WI38 (cell line): ENCODE data around the gene TET1.
"Not testable (repeated sequence)": the region's sequence is repeated elsewhere in the genome, so short reads cannot be mapped to it uniquely, and the experiment has no call there.

ENCODE experiments used
- H3K4me3 ChIP-seq: 2 replicates; pipeline ENCODE4 v1.5.1; 2011; ENCODE audit warnings: low read depth, mild to moderate bottlenecking, control low read depth, low read length
- TF ChIP-seq, protein P1 (sequence below): IDR thresholded peaks from 2 replicates; pipeline ENCODE4 v1.5.1; 2012; ENCODE audit warnings: low read depth, mild to moderate bottlenecking, control low read depth, low read length

The TET1 gene

DNA sequence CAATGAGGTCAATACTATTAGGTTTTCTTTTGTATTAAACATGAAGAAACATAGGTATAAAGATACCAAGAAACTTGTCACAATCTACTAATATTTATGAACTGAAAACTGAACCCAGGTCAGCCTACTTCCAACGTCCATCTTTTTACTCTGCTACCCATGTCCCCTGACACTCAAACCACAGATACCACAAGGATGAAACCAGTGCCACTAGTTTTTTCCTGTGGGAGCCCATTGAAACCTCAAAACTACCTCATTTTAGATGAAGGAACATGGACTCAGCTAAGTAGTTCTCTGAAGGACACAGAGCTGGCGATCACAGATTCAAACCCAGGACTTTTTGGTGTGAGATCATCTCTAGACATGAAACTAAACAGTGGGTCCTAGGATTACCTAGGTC, 6.8 kb downstream of the TET1 start:
- H3K4me3 ChIP-seq, result no peak overlapping the region
- TF ChIP-seq, protein P1, sequence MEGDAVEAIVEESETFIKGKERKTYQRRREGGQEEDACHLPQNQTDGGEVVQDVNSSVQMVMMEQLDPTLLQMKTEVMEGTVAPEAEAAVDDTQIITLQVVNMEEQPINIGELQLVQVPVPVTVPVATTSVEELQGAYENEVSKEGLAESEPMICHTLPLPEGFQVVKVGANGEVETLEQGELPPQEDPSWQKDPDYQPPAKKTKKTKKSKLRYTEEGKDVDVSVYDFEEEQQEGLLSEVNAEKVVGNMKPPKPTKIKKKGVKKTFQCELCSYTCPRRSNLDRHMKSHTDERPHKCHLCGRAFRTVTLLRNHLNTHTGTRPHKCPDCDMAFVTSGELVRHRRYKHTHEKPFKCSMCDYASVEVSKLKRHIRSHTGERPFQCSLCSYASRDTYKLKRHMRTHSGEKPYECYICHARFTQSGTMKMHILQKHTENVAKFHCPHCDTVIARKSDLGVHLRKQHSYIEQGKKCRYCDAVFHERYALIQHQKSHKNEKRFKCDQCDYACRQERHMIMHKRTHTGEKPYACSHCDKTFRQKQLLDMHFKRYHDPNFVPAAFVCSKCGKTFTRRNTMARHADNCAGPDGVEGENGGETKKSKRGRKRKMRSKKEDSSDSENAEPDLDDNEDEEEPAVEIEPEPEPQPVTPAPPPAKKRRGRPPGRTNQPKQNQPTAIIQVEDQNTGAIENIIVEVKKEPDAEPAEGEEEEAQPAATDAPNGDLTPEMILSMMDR, result no peak

DNA sequence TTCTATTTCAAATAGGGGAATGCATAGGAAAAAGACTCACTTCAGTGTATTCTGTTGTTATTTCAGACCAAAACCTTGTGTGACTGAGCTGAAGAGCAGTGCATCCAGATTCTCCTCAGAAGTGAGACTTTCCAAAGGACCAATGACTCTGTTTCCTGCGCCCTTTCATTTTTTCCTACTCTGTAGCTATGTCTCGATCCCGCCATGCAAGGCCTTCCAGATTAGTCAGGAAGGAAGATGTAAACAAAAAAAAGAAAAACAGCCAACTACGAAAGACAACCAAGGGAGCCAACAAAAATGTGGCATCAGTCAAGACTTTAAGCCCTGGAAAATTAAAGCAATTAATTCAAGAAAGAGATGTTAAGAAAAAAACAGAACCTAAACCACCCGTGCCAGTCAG, 12.0 kb downstream of the TET1 start:
- TF ChIP-seq, protein P1, result no peak
- no peak overlapping the region for H3K4me3 ChIP-seq

DNA sequence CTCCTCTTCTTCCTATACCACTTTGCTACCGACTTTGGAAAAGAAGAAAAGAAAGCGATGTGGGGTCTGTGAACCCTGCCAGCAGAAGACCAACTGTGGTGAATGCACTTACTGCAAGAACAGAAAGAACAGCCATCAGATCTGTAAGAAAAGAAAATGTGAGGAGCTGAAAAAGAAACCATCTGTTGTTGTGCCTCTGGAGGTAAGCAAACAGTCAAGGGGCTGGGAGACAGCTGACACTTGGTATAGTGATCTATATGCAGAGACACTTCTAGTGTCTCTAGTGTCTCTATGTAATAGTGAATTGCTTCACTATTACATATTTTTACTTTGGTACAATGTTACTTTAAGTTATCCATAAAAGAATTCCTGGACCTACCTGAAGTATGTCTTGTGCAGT, 13.9 kb downstream of the TET1 start:
- TF ChIP-seq, protein P1, result no peak
- H3K4me3 ChIP-seq, result no peak overlapping the region

DNA sequence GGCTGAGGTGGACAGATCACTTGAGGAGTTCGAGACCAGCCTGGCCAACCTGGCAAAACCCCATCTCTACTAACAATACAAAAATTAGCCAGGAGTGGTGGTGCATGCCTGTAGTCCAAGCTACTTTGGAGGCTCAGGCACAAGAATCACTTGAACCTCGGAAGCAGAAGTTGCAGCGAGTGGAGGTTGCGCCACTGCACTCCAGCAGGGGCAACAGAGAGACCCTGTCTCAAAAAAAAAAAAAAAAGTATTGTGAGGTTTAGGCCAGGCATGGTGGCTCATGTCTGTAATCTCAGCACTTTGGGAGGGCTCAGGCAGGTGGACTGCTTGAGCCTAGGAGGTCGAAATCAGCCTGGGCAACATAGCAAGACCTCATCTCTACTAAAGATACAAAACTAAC, 16.0 kb downstream of the TET1 start:
- TF ChIP-seq, protein P1, result no peak
- no peak overlapping the region for H3K4me3 ChIP-seq

DNA sequence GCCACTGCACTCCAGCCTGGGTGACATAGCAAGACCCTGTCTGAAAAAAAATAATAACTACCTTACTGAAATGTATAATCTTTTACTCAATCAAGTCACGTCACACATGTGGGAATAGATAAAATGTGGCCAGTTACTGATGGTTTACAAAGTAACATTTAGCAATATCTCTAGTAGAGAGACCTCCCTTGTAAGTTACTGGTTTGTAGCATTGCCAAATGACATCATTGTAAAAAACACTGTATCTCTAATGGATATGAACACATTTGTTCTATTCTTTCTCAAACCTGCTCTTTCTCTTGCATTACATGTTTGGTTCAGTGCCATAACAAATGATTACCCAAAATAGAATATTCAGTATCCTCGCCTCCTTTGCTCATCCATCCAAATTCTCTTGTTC, 18.8 kb downstream of the TET1 start:
- H3K4me3 ChIP-seq, result no peak overlapping the region
- TF ChIP-seq, protein P1, result no peak

DNA sequence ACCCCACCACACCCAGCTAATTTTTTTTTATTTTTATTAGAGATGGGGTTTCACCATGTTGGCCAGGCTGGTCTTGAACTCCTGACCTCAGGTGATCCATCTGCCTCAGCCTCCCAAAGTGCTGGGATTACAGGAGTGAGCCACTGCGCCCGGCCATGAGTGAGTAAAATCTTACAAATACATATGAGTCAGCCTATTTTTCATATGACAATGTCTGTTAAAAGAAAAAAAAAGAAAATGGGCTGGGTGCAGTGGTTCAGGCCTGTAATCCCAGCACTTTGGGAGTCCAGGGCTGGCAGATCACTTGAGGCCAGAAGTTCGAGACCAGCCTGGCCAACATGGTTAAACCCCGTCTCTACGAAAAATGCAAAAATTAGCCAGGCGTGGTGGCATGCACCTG, 24.1 kb downstream of the TET1 start:
- H3K4me3 ChIP-seq, result not testable (repeated sequence)

DNA sequence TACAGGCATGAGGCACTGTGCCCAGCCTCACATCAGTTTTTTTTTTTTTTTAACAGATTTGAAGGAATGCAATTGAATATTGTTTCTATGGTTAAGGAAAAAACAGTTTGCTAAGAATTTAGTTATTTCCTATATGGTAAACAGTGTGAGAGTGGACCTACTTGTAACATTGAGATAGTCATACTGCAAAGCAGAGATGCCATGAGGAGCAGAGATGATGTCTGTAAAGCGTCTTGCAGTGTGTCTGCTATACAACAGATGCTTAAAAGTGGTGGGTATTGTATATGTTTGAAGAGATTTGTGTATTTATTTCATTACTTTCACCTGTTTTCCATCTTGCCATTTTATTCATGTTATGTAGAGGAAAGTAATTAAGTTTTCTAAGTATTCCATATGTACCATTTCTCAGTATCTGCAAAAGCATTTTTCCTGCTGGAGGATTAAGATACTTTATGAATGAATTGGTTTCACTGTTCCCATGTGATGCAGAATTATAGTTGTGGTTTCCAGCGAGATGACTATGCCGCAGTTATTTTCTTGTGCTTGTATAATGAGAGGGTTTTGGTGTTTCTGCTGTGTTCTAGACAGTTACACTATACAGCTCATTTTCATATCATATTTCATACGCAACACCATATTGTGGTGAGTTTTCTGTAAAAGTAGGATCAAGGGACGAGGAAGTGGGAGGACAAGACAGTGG, 26.6 kb downstream of the TET1 start:
- TF ChIP-seq, protein P1, result no peak
- no peak overlapping the region for H3K4me3 ChIP-seq

DNA sequence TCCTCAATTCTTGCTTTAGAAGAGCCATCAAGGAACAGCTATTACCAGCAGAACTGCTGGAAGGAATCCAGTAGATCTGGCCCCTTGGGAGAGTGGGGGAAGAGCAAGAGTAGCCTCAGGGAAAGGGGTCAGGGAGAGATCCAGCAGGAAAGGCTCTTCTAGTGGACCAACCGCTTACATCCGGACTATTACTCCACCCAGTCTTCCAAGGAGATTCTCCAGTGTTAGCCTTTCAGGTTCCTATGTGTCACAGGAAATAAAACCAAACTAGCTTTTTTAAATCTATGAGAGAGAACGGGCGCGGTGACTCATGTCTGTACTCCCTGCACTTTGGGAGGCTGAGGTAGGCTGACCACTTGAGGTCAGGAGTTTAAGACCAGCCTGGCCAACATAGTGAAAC, 34.3 kb downstream of the TET1 start:
- no peak overlapping the region for H3K4me3 ChIP-seq
- TF ChIP-seq, protein P1, result no peak
